Measurements from ENCODE around the gene SERPINE2.
A peak's percentile ranks its signal among the peaks of the same experiment; 100 is the strongest.
"Not testable (repeated sequence)": the region's sequence is repeated elsewhere in the genome, so short reads cannot be mapped to it uniquely, and the experiment has no call there.

The SERPINE2 gene

GRCh38 chr2:224009605-224010315 is 29.3 kb downstream of the SERPINE2 start:
- no peak for DNase-seq

GRCh38 chr2:224008702-224009261 is 30.3 kb downstream of the SERPINE2 start:
- peak in 1 of 3 experiments; percentile 2 for DNase-seq

DNA sequence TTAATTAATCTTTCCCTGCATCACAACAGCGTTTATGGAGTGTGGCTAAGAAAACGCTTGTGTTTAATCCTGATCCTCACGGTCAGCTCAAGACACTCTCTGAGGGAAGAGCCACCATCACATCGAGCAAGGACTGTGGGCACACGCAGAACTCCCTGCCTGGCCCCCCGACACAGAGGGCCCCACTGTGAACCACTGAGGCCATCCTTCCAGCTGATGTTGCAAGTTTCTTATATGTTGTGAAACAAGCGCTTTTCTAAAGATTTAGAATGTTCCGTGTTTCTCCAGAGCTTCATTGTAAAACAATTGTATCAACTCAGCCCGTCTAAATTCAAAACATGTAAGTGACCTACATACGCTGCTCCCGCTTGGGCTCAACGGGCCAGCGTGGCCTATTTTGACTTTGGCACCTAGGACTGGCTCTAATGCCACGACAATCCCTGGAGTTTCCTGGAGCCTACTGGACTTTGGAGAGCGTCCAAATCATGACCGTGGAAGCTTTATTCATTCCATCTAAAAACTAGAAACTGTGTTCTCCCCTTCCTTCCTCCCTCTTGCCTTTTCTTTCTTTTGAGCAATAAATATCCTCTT is 34.9 kb downstream of the SERPINE2 start:
- no peak for DNase-seq

DNA sequence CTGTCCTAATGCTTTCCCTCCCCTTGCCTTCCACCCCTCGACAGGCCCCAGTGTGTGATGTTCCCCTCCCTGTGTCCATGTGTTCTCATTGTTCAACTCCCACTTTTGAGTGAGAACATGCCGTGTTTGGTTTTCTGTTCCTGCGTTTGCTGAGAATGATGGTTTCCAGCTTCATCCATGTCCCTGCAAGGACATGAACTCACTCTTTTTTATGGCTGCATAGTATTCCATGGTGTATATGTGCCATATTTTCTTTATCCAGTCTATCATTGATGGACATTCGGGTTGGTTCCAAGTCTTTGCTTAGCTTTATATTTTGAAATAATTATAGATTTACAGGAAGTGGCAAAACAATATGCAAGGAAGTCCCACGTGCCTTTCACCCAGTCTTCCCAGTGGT is 38.4 kb downstream of the SERPINE2 start:
- DNase-seq = not testable (repeated sequence)

- DNase-seq = no peak
Observed at GRCh38 chr2:223999862-224000261, 39.2 kb downstream of the SERPINE2 start.

DNA sequence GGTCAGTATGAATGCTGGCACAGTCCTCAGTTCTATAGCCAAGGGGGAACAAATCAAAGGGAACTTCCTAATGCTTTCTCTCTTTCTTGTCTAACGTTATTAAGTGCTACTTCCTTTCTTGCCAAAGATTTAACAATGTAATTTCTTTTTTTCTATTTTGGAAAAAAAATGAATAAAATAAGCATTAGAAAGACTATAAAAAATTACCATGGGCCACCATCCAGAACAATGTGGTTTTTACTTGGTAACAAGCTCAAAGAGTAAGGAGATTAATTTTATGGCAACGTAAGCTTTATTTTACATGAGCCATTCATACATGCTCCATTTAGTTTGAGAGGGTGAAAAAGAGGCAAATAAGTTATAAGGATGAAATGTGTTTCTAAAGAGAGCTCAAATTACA is 40.1 kb downstream of the SERPINE2 start:
- DNase-seq = no peak

DNA sequence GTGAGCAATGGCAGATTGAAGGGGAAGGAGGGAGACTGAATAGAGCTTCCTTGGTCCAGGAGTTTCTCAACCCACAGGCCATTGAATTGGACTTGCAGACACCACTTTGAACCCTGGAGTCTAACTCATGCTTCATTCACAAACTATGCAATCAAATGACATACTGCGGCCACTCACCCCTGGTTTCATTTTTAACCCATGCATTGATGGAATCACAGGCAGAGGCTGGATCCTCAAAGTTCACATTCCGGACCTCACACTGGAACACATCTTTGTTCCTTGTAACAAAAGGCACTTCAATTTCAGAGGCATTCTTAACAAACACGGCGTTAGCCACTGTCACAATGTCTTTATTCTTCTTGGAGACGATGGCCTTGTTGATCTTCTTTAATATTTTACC is 41.1 kb downstream of the SERPINE2 start:
- DNase-seq = no peak

- no peak for DNase-seq
Observed at GRCh38 chr2:223996391-223996790, 42.7 kb downstream of the SERPINE2 start.

DNA sequence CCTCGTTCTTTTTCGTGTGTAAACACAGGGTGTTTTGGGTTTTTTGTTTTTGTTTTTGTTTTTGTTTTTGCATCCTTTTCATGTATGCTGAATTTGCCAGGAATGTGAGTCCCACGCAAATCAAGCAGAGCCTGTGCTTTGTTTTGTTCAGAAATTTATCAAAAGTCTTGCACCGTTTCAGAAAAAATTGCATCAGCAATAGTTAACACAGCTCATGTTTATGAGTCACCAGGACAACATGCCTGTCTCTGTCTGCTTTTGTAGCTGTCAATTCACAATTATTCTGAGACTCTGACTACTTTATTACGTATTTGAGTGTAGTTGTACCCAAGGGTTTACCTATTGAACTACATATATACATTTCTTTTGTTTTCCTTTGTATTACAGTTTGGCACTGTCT is 43.5 kb downstream of the SERPINE2 start:
- DNase-seq = no peak

DNA sequence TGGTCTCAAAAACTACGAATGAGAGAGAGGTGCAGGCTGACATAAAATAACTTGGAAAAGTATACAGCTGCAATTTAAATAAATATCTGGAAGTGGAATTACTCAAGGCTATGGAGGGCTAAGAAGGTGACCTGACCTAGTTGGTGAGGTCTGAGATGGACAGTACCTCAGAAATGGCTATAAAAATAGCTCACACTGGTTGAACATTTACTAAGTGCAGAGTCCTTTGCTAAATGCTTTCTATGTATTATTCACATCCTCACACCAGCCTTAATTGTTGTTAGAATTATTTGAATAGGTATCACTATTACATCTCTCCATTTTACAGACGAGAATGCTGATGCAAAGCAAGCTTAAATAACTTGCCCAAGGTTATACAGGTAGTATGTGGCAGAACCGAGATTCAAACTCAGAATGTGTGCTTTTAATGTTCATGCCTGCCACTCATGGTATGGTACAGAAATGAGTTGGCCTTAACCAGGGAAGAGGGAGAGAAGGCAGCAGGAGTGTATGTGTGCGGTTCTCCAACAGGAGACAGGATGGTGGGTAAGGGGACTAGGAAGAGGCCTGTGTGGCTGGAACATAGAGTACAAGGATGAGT is 44.4 kb downstream of the SERPINE2 start:
- DNase-seq = no peak

GRCh38 chr2:223993634-223994232 is 45.4 kb downstream of the SERPINE2 start:
- peak; percentile 48 to 85 (median 54) for DNase-seq

- DNase-seq = no peak
Observed at GRCh38 chr2:223991611-223992010, 47.5 kb downstream of the SERPINE2 start.

- DNase-seq = no peak
Observed at GRCh38 chr2:223989856-223990232, 49.2 kb downstream of the SERPINE2 start.

DNA sequence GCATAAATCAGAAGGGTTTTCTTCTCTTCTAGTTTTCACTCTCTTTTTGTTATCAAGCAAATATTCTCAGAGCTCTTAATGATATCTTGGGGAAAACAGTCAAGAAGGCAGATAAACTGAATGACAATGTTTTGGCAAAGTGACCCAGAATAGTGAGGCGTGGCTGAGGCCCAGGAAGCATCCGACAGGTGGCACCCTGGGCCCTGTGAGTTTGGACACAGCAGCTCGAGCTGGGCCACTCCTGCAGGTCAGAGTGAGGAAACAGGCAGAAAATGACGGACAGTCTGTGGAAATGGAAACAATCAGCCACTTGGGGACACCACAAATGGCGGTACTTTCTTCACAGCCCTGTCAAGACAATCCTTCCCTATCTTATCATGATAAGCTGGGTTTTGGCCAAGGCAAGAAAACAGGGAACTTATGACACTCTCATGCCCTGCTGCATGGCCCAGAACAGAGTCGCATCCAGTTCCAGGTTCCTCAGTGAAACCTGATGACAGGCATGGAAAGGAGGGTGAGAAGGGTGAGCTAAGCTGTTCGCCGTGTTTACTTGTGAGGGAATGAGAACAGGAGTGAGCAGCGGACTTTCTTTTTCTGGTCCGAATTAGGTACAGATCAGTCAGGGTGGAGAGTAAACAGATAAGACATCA is 49.8 kb downstream of the SERPINE2 start:
- no peak for DNase-seq

DNA sequence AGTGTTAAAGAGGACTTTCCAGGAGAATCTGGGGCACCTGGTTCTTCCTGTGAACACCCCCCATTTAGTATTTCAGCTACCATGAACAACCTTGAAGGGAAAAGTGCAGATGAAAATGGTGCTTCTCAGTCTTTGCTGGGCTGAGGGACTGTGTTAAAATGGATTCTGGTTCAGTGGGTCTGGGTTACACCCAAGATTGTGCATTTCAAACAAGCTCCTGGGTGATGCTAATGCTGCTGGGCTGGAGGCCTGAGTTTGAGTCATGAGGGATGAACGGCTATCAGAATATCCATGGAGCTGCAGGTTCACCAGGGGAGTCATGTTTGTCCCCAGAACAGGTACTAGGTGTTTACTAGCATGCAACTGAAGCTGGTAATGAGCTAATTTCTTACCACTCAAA is 57.8 kb downstream of the SERPINE2 start:
- DNase-seq = no peak

DNA sequence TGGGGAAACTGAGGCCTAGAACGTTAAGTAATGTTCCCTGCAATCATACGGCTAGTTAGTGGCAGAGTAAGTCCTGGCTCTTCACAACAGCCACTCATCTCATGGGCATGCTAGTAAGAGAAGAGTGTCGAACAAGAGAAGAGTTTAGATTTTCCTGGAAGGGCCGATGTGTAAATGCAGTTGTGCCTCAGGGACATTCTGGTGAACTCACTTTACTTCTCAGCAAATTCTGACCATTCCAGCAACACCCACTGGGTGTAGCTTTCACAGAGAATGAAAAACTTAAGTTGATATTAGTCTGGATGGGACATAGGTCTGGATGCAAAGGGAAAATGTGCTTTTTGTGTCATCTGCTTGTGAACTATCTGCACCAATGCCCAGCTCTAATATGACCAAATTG is 58.3 kb downstream of the SERPINE2 start:
- no peak for DNase-seq

GRCh38 chr2:223980397-223980735 is 58.7 kb downstream of the SERPINE2 start:
- DNase-seq = no peak

- no peak for DNase-seq
Observed at GRCh38 chr2:223979730-223980396, 59.2 kb downstream of the SERPINE2 start.

DNA sequence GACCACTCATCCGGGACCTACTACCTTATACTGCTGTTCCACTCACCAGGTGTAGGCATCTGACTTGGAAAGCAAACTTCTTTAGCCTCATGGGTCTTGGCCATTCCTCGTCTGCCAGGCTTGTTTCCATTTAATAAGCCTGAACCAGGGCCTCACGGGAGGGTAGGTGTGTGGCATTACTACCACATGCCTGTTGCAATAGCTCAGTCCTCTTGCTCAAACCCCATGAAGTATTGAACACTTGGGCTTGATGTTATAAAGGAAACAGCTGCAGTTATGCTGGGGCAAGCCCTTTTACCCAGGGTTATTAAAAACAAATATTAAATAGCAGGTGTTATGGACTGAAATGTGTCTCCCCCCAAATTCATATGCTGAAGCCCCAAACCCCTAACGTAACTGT is 60.6 kb downstream of the SERPINE2 start:
- DNase-seq = no peak

DNA sequence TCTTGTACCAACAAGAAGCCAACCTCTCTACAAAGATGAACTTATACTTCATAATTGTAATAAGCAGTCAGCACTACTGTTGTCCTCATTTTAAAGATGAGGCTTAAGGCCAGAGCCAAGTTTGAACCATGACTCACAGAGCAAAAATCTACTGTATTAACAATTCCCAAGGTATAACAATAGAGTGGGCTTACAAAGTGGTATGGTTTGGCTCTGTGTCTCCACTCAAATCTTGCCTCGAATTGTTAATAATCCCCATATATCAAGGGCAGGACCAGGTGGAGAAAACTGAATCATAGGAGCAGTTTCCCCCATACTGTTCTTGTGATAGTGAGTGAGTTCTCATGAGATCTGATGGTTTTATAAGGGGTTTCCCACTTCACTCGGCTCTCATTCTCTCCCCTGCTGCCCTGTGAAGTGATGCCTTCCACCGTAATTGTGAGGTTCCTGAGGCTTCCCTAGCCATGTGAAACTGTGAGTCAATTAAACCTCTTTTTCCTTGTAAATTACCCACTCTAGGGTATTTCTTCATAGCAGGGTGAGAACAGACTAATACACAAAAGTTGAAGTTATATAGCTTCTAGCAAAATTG is 62.4 kb downstream of the SERPINE2 start:
- DNase-seq = no peak

GRCh38 chr2:223973606-223974005 is 65.5 kb downstream of the SERPINE2 start:
- no peak for DNase-seq

- no peak for DNase-seq
Observed at GRCh38 chr2:223972656-223973102, 66.4 kb downstream of the SERPINE2 start.

Measured in NCI-H1417 (cell line).